ENCODE data around the gene UGT1A1.

Gene UGT1A1

GRCh38 chr2:233761040-233761769 is 1.1 kb downstream of the UGT1A1 start:
- no peaks in the 10 kb centered on the region for H3K27me3 ChIP-seq (ENCODE audit: insufficient read depth, poor library complexity, severe bottlenecking)
- H3K4me3 ChIP-seq (replicated peaks; ENCODE audit: insufficient read depth, low read length), result no peak overlapping the region
- no peak overlapping the region for H3K27ac ChIP-seq (replicated peaks)
- TF ChIP-seq CTCF (IDR thresholded peaks at IDR 0.05; ENCODE audit: insufficient read depth, low read length) (no peak), SPI1 (IDR thresholded peaks at IDR 0.05; ENCODE audit: borderline replicate concordance, low read depth) (no peak), POLR2AphosphoS5 (IDR thresholded peaks at IDR 0.05; ENCODE audit: low read depth) (no peak), REST (IDR thresholded peaks at IDR 0.05; ENCODE audit: insufficient replicate concordance, low read depth) (no peak), GABPA (IDR thresholded peaks at IDR 0.05; ENCODE audit: low read depth) (no peak)
- no peak for DNase-seq (ENCODE audit: low read depth in 1 of 2, low spot score in 1 of 2)

DNA sequence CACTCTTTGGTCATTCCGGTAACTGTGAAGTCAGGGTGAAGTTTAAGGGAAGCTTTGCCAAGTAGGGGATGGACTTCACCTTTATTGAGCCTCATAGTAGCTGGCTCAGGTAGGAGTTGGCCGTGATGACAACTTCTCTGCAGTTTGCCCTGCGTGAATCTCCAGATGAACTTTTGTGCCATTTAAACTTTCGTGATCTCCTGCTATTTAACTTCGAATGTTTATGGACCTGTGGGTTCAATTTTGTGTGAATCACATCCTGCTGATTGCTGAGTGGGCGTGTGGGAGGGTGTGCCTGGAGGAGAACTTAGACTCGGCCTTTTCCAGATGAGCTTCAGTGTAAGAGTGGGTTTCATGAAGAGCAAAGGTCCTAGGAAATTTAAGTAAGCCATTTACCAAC is 4.2 kb downstream of the UGT1A1 start:
- no peak for DNase-seq (ENCODE audit: low read depth in 1 of 2, low spot score in 1 of 2)
- TF ChIP-seq POLR2AphosphoS5 (IDR thresholded peaks at IDR 0.05; ENCODE audit: low read depth), result no peak
- no peak for TF ChIP-seq CTCF (IDR thresholded peaks at IDR 0.05; ENCODE audit: insufficient read depth, low read length)
- no peak for TF ChIP-seq GABPA (IDR thresholded peaks at IDR 0.05; ENCODE audit: low read depth)
- TF ChIP-seq REST (IDR thresholded peaks at IDR 0.05; ENCODE audit: insufficient replicate concordance, low read depth), result no peak
- TF ChIP-seq SPI1 (IDR thresholded peaks at IDR 0.05; ENCODE audit: borderline replicate concordance, low read depth), result no peak
- no peak overlapping the region for H3K27ac ChIP-seq (replicated peaks)

GRCh38 chr2:233764761-233765160 is 4.7 kb downstream of the UGT1A1 start:
- TF ChIP-seq CTCF (IDR thresholded peaks at IDR 0.05; ENCODE audit: insufficient read depth, low read length) (no peak), REST (IDR thresholded peaks at IDR 0.05; ENCODE audit: insufficient replicate concordance, low read depth) (no peak), SPI1 (IDR thresholded peaks at IDR 0.05; ENCODE audit: borderline replicate concordance, low read depth) (no peak), POLR2AphosphoS5 (IDR thresholded peaks at IDR 0.05; ENCODE audit: low read depth) (no peak), GABPA (IDR thresholded peaks at IDR 0.05; ENCODE audit: low read depth) (no peak)
- Histone ChIP-seq H3K27me3 (ENCODE audit: insufficient read depth, poor library complexity, severe bottlenecking) (no peaks in the 10 kb centered on the region), H3K27ac (replicated peaks) (no peak overlapping the region), H3K4me3 (replicated peaks; ENCODE audit: insufficient read depth, low read length) (no peak overlapping the region)
- no peak for DNase-seq (ENCODE audit: low read depth in 1 of 2, low spot score in 1 of 2)

More for the DNA sequence above, 4.2 kb downstream of the UGT1A1 start:
- no peak overlapping the region for H3K4me3 ChIP-seq (replicated peaks; ENCODE audit: insufficient read depth, low read length)
- H3K27me3 ChIP-seq (ENCODE audit: insufficient read depth, poor library complexity, severe bottlenecking), result no peaks in the 10 kb centered on the region
